ENCODE measurements around the gene GLIPR2. TPM values are rescaled to one million over a fixed set of nuclear protein-coding genes. Genes with fewer than 3 reads are reported as not detected.
A peak's percentile ranks its signal among the peaks of the same experiment; 100 is the strongest.

GLIPR2 gene
- total and polyA plus RNA-seq, 10 donors, result 25.2 to 72.1 (median 37.0) TPM

DNA sequence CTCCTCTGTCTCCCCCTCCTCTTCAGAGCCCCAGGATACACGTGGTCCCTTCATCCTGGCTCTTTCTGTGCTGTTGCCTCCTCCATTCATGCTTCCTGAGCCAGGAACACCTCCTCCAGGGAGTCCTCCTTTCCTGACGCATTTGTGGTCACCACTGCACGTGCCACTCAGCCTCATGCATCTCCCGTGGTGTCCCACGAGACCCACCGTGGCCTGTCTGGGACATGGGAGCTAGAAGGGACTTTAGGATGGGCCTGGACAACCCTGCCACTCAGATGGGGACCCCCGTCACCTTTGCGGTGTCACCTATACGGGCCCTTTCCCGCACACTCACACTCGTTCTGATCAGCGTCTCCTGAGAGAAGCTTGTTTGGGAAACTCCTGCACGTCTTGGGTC, 6.7 kb downstream of the GLIPR2 start:
- 60 to 68% (median 63%) methylated on average over 13 of the region's 13 CpGs for WGBS, 5 donors
- Histone ChIP-seq H3K9me3 (peaks cover 0 to 9% (median 0%) of the 10 kb centered on the region in 8 donors), H3K36me3 (peaks cover 0 to 22% (median 0%) of the 10 kb centered on the region in 6 donors), H3K4me3 (peak overlapping the region in 7 of 8 donors; percentile 8 to 67 (median 29)), H3K27ac (peak overlapping the region; percentile 74 to 95 (median 90)), H3K4me1 (peaks cover 60 to 100% (median 88%) of the 10 kb centered on the region in 6 donors), H3K27me3 (replicated peaks in 1 of 7) (no peaks in the 10 kb centered on the region)
- intact Hi-C loops (cut with DNase I; ENCODE audit: low total_unique reads), result no loop called here
- TF ChIP-seq POLR2A (IDR thresholded peaks at IDR 0.05), result no peak
- no peak for TF ChIP-seq POLR2AphosphoS5 (IDR thresholded peaks at IDR 0.05)
- TF ChIP-seq, protein P1, sequence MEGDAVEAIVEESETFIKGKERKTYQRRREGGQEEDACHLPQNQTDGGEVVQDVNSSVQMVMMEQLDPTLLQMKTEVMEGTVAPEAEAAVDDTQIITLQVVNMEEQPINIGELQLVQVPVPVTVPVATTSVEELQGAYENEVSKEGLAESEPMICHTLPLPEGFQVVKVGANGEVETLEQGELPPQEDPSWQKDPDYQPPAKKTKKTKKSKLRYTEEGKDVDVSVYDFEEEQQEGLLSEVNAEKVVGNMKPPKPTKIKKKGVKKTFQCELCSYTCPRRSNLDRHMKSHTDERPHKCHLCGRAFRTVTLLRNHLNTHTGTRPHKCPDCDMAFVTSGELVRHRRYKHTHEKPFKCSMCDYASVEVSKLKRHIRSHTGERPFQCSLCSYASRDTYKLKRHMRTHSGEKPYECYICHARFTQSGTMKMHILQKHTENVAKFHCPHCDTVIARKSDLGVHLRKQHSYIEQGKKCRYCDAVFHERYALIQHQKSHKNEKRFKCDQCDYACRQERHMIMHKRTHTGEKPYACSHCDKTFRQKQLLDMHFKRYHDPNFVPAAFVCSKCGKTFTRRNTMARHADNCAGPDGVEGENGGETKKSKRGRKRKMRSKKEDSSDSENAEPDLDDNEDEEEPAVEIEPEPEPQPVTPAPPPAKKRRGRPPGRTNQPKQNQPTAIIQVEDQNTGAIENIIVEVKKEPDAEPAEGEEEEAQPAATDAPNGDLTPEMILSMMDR (IDR thresholded peaks at IDR 0.05 in 8 of 11, conservative IDR thresholded peaks at IDR 0.05 in 3 of 11), result no peak
- DNase-seq, result no peak

GRCh38 chr9:36144309-36145232, 8.0 kb downstream of the GLIPR2 start:
- H3K4me1 ChIP-seq, result peaks cover 67 to 100% (median 88%) of the 10 kb centered on the region in 6 donors
- TF ChIP-seq POLR2A (IDR thresholded peaks at IDR 0.05) (no peak), POLR2AphosphoS5 (IDR thresholded peaks at IDR 0.05) (peak in 2 of 3 donors; percentile 49 to 81)
- TF ChIP-seq, protein P1 (IDR thresholded peaks at IDR 0.05 in 8 of 11, conservative IDR thresholded peaks at IDR 0.05 in 3 of 11), result no peak
- peak; percentile 87 for DNase-seq
- H3K9me3 ChIP-seq, result peaks cover 0 to 9% (median 0%) of the 10 kb centered on the region in 8 donors
- H3K27ac ChIP-seq, result peak overlapping the region; percentile 74 to 95 (median 90)
- peaks cover 0 to 27% (median 0%) of the 10 kb centered on the region in 6 donors for H3K36me3 ChIP-seq
- 39 to 54% (median 47%) methylated on average over 12 of the region's 12 CpGs for WGBS, 5 donors
- H3K4me3 ChIP-seq, result peak overlapping the region; percentile 3 to 67 (median 26)
- no peaks in the 10 kb centered on the region for H3K27me3 ChIP-seq (replicated peaks in 1 of 7)
- intact Hi-C loops (cut with DNase I; ENCODE audit: low total_unique reads), result no loop called here

DNA sequence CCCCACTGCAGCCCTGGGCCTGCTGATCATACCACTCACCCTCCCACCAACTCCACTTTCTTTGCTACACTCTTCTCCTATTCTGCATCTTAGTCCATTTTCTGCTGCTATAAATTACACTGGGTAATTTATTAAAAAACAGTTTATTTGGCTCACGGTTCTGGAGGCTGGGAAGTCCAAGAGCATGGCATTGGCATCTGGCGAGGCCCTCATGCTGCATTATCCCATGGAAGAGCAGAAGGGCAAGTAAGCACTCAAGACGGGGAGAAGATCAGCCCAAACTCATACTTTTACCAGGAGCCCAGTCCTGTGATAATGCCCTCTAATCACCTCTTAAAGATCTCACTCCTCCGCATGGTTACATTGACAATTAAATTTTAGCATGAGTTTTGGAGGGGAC, 9.4 kb downstream of the GLIPR2 start:
- H3K4me3 ChIP-seq, result peak overlapping the region in 1 of 8 donors; percentile 67
- H3K9me3 ChIP-seq, result peaks cover 0 to 9% (median 0%) of the 10 kb centered on the region in 8 donors
- peaks cover 0 to 34% (median 0%) of the 10 kb centered on the region in 6 donors for H3K36me3 ChIP-seq
- intact Hi-C loops (cut with DNase I; ENCODE audit: low total_unique reads), result no loop called here
- H3K27me3 ChIP-seq (replicated peaks in 1 of 7), result no peaks in the 10 kb centered on the region
- DNase-seq, result peak; percentile 30
- peak overlapping the region in 5 of 8 donors; percentile 89 to 95 (median 93) for H3K27ac ChIP-seq
- H3K4me1 ChIP-seq, result peaks cover 65 to 100% (median 88%) of the 10 kb centered on the region in 6 donors
- 94 to 99% (median 97%) methylated on average over 4 of the region's 4 CpGs for WGBS, 5 donors
- TF ChIP-seq POLR2AphosphoS5 (IDR thresholded peaks at IDR 0.05) (no peak), POLR2A (IDR thresholded peaks at IDR 0.05) (no peak)
- TF ChIP-seq, protein P1 (IDR thresholded peaks at IDR 0.05 in 8 of 11, conservative IDR thresholded peaks at IDR 0.05 in 3 of 11), result no peak

DNA sequence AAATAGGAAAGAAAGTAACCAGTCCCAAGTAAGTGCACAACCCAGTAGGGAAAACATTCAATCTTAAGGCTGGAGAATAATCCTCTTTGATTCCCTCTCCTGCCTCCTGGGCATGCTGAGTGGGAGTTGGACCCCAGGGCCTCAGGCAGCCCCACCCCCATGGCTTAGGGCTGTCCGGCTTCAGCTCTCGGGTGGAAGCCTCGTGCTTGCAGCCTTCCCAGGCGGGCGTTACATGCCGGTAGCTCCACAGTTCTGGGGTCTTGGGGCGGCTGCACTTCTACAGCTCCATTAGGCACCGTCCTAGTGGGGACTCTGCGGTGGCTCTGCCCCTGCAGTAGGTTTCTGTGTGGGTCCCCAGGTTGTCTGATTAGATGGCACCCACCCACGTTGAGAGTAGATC, 10.1 kb downstream of the GLIPR2 start:
- intact Hi-C loops (cut with DNase I; ENCODE audit: low total_unique reads), result no loop called here
- DNase-seq, result peak; percentile 77
- Histone ChIP-seq H3K36me3 (peaks cover 0 to 34% (median 0%) of the 10 kb centered on the region in 6 donors), H3K9me3 (peaks cover 0 to 9% (median 0%) of the 10 kb centered on the region in 8 donors), H3K27me3 (replicated peaks in 1 of 7) (no peaks in the 10 kb centered on the region), H3K4me1 (peaks cover 67 to 100% (median 88%) of the 10 kb centered on the region in 6 donors), H3K27ac (peak overlapping the region in 3 of 8 donors; percentile 24 to 95 (median 93)), H3K4me3 (no peak overlapping the region)
- TF ChIP-seq POLR2AphosphoS5 (IDR thresholded peaks at IDR 0.05), result peak in 1 of 3 donors; percentile 16
- TF ChIP-seq, protein P1 (IDR thresholded peaks at IDR 0.05 in 8 of 11, conservative IDR thresholded peaks at IDR 0.05 in 3 of 11), result no peak
- WGBS, 5 donors, result 88 to 98% (median 95%) methylated on average over 7 to 10 of the region's 10 CpGs
